Measurements from ENCODE around the gene AHSG.
"Not testable (repeated sequence)": the region's sequence is repeated elsewhere in the genome, so short reads cannot be mapped to it uniquely, and the experiment has no call there.

AHSG gene, protein sequence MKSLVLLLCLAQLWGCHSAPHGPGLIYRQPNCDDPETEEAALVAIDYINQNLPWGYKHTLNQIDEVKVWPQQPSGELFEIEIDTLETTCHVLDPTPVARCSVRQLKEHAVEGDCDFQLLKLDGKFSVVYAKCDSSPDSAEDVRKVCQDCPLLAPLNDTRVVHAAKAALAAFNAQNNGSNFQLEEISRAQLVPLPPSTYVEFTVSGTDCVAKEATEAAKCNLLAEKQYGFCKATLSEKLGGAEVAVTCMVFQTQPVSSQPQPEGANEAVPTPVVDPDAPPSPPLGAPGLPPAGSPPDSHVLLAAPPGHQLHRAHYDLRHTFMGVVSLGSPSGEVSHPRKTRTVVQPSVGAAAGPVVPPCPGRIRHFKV
- total RNA-seq: 0 reads per million in 2 donors

DNA sequence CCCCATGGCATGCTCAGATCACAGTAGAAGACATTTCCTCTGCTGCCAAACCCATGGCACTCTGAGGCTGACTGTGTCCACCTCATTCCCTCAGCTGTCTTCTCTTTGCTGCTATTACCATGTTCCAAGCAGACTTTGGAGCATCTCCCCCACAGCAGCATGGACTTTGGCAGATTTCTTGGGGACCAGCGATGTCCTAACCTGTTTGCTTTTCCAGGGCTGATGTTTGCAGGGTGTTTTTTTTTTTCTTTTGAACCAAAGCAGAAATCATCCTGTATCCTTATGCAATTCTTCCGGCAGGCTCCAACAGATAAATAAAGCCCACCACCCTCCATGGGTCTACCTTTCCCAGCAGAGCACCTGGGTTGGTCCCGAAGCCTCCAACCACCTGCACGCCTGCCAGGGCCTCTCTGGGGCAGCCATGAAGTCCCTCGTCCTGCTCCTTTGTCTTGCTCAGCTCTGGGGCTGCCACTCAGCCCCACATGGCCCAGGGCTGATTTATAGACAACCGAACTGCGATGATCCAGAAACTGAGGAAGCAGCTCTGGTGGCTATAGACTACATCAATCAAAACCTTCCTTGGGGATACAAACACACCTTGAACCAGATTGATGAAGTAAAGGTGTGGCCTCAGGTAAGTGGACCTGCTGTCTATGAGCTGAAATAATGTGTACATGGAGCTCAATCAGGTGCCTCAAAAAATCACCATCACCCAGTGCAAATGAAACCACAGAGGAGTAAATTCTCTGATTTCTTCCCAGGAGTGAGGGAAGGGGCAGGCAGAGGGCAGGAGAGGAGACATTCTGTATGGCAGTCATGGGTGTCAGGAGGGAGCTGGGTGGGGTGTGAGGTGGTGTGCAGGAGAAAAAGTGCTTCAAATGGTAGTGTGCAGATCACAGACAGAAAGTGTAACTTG, at the start of gene AHSG:
Gene AHSG, plus strand, starts transcription at position 340 of the 916 bp plus-strand sequence. Its CDS starts 82 bp downstream, at position 422.
- no peak for DNase-seq

GRCh38 chr3:186564586-186564985, 48.3 kb upstream of the AHSG start:
- no peak for DNase-seq

- no peak for DNase-seq
Observed at GRCh38 chr3:186566772-186567071, 46.1 kb upstream of the AHSG start.

GRCh38 chr3:186567072-186567921, 45.6 kb upstream of the AHSG start, which contains the start of gene TBCCD1:
TSS of gene TBCCD1 (minus strand) at chr3:186567339. CDS start at chr3:186564329, 3,010 bp downstream.
- peak; percentile 90 to 94 (median 92) for DNase-seq

DNA sequence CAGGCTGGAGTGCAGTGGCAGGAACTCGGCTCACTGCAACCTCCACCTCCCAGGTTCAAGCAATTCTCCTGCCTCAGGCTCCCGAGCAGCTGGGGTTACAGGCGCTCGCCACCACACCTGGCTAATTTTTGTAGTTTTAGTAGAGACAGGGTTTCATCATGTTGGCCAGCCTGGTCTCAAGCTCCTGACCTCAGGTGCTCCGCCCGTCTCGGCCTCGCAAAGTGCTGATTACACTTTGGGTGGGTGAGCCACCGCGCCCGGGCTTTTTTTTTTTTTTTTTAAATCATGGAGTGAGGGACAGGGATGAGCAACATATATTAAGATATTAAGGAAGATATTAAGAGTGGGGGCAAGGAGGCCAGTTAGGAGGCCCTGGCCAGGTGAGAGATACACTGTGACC, 43.5 kb upstream of the AHSG start:
- DNase-seq: not testable (repeated sequence)

- DNase-seq: no peak
Observed at GRCh38 chr3:186569779-186570095, 43.1 kb upstream of the AHSG start.

DNA sequence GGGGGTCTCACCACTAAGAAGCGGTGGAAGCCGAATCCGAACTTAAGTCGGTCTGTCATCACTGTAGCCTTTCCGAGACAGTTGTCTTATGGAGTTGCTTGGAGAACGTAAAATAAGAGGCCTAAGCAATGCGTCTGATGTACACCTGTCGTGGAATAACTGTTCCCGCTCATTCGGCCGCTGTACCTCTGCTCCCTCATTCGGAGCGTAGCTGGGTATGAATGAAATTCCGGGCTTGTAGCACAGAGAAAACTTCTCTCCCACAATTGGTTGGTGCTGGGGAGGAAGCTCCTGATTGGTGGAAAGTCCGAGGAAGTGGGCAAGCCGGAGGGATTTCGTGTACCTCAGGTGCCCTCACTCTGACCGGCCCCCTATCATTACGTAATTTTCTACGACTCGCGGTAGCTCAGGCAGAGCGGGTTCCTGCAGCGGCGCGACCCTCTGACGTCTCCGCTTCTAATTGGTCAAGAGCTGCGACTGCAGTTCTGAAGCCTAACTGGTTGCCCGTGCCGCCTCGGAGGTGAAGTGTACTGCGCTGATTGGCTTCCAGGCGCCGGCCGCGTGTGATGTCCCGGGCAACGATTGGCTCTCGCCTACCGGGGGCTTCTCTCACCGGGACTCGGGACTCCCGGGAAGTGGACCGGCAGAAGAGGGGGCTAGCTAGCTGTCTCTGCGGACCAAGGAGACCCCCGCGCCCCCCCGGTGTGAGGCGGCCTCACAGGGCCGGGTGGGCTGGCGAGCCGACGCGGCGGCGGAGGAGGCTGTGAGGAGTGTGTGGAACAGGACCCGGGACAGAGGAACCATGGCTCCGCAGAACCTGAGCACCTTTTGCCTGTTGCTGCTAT, 42.5 kb upstream of the AHSG start, which contains the start of gene DNAJB11:
Gene DNAJB11, plus strand, starts transcription at position 625 of the 845 bp plus-strand sequence. Its CDS starts 178 bp downstream, at position 803.
- DNase-seq: peak; percentile 93 to 100 (median 98)

DNA sequence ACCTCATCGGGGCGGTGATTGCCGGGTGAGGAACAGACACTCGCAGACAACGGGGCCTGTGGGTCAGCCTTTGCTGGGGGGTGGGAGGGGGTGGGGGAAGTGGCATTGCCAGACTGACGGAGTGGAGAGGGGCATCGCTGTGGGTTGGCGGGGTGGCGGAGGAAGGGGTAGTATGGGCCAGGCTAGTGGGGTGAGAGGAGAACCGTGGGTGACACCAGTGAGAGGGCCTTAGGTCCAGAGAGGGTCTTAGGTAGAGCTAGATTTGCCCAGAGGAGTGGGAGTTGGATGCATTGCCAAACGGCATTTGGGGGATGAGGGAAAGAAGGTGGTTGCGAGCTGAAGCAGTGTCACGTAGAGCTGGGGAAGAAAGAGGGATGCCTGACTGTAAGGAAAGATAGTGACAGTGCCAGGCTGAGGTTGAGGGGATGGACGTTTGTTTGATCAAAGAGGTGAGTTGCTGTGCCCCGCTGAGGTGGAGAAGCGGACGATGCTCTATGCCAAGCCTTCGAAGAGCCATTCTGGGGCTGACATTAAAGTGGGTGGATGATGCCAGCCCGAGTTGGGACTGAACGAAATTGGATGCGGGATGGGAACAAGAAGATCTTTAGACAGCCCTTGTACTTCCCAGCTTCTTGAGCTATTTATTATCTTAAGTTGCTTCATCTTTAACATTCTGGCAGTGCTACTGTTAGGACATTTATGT, 41.8 kb upstream of the AHSG start:
- no peak for DNase-seq

GRCh38 chr3:186571644-186572013, 41.2 kb upstream of the AHSG start:
- DNase-seq: no peak

DNA sequence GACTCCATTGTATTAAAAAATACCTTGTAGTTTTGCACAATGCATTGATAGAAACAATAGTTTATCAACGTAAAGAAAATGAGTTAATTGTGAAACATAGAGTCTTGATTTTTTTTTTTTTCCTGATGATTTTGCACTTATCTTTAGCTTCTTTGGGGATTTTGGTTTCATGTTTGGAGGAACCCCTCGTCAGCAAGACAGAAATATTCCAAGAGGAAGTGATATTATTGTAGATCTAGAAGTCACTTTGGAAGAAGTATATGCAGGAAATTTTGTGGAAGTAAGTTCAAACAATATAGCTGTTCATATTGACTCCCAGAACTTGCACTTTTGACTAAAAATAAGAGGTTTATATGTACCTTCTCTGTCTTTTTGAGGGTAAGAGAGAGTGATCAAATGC, 35.3 kb upstream of the AHSG start:
- no peak for DNase-seq

DNA sequence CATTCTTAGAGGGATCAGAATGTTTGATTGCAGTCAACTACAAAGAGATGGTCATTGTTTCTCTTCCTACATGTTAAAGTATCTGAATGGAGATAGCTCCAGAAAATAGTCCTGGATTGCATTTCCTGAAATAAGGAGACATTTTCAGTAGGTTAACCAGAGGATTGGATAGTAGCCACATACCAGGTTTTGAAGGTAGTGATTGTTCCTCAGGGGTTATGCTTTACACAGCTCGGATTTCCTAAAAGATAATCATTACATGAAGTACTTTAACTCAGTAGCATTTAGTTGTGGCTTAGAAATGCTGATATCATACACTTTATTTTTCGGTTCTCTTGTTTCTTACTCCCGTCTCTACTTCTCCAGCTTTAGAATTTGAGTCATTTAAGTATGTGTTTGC, 32.1 kb upstream of the AHSG start:
- no peak for DNase-seq

- DNase-seq: no peak
Observed at GRCh38 chr3:186582541-186582940, 30.3 kb upstream of the AHSG start.

DNA sequence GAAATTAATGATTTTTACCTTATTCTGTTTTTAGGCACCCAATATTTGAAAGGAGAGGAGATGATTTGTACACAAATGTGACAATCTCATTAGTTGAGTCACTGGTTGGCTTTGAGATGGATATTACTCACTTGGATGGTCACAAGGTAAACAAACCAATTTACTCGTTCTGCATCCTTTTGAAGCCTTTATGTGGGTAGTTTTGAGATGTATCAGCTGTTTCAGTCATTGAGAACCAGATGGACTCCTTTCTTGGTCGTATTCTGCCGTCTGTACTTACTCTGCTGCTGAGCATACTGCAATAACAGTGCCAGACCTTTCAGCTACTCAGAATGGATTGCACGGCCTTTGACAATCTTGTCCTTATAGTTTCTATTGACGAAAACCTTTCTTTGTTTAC, 29.0 kb upstream of the AHSG start:
- no peak for DNase-seq

GRCh38 chr3:186586245-186586644, 26.6 kb upstream of the AHSG start:
- DNase-seq: not testable (repeated sequence)

- no peak for DNase-seq
Observed at GRCh38 chr3:186587183-186587582, 25.7 kb upstream of the AHSG start.

DNA sequence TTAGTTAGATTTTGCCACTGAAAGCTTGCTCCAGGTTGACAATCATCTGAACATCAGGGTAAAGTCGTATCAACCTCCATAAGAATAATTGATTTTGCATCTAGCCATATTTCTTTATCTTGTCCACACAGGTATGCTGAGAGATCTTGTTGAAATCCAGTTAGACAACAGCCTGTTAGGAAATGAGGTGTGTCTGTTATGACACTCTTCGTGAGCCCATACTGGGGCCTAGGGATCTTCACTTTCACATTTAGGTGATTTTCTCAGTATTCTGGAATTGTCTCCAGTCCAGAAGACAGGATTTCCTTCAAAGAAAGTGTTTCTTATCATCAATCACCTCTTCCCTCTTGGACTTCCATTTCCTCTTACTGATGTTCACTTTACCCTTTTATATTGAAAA, 24.2 kb upstream of the AHSG start:
- no peak for DNase-seq

- no peak for DNase-seq
Observed at GRCh38 chr3:186589121-186589520, 23.7 kb upstream of the AHSG start.

GRCh38 chr3:186589856-186590579, 22.8 kb upstream of the AHSG start:
- peak in 2 of 5 experiments; percentile 14 to 73 for DNase-seq

DNA sequence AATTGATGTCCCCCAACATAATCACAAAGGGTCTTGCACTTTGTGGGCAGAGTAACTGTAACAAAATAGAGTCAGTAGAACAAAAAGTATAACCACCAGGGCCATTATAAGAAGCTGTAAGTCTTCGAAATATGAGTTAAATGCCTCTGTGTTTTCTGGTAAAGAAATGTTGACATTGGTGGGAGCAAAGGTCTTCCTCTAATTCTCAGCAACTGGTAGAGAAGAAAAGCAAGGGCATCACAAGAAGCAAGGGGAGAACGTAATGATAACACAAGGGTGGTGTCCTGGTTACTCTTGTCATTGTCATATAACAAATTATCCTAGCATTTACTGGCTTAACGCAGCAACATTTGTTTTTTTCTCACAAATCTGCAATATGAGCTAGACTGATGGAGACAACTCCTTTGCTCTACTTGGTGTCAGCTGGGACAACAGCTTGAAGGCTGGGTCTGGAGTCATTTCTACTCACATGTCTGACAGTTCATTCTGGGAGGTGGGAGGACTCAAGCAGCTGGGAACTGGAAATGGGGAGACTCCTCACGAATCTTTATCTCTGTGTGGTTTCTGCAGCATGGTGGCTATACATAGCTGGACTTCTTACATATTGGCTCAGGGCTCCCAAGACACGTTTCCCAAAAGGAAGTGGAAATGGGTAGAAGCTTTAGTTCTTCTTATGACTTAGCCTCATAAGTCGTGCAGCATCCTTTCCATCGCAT, 22.1 kb upstream of the AHSG start:
- no peak for DNase-seq

GRCh38 chr3:186592682-186593081, 20.2 kb upstream of the AHSG start:
- no peak for DNase-seq

Data from T-helper 2 cell (primary cell).